ENCODE data around the gene TSPAN9.

The TSPAN9 gene

GRCh38 chr12:3281588-3282383 is 204.6 kb downstream of the TSPAN9 start:
- DNase-seq, result peak in 1 of 3 experiments; percentile 5

- DNase-seq, result peak in 1 of 3 experiments; percentile 40
Measured at GRCh38 chr12:3282384-3282670, 205.1 kb downstream of the TSPAN9 start.

- DNase-seq, result no peak
Measured at GRCh38 chr12:3283137-3283680, 206.0 kb downstream of the TSPAN9 start.

DNA sequence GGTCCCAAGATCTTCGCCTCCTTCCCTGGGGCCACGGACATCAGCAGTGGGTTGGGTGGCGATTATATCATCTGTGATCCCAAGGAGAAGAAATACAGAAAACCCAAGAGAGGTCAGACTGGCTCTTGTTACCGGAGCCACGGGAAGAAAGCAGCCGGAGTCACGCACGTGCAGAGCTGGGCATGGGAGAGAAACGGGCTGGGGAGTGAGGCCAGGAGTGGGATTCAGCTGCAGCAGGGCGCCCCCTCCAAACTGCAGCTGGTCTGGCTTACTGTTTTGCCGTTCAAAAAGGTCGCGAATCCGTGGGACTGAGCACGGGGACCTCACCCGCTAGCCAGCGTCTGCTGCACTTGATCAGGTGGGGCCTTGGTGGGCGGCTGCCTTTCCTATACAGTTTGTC is 207.2 kb downstream of the TSPAN9 start:
- no peak for DNase-seq

GRCh38 chr12:3285570-3285969 is 208.4 kb downstream of the TSPAN9 start:
- DNase-seq, result peak in 2 of 3 experiments; percentile 36 to 60

DNA sequence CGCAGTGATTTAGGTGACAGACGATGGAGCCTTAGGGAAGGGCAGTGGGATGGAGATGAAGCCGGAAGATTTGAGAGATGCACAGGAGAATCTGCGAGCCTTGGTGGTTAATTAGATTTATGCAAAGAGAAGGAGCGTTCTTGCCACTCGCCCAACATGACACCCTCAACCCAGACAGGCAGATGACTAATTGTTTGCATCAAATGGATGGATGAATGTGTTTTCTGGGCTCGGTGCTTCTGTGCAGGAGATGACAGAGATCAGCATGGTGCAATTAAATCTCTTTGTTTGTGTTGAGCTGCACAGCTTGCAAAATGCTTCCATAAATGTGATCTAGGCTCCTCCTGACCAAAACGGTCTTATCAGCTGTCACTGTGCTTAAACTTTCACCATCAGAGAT is 211.5 kb downstream of the TSPAN9 start:
- peak in 2 of 3 experiments; percentile 46 to 73 for DNase-seq

DNA sequence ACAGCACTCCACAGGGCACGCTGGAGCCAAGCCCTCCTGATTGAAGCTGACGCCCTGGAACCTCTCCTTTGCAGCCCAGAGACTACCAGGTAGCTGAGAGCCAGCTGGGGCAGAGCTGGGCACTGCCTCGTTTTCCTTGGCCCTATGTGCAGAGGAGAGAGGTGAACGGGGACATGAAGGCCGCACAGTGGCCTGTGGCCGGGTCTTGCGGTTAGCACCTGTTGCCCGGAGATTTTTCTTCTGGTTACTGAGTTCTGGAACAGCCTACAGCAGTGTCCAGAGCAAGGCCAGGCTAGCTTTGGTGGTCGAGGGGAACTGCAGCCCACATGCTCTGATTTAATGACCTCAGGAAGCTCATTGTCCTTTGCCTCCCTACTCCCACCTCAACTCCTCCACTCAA is 212.5 kb downstream of the TSPAN9 start:
- no peak for DNase-seq

- no peak for DNase-seq
Measured at GRCh38 chr12:3291939-3292338, 214.8 kb downstream of the TSPAN9 start.

DNA sequence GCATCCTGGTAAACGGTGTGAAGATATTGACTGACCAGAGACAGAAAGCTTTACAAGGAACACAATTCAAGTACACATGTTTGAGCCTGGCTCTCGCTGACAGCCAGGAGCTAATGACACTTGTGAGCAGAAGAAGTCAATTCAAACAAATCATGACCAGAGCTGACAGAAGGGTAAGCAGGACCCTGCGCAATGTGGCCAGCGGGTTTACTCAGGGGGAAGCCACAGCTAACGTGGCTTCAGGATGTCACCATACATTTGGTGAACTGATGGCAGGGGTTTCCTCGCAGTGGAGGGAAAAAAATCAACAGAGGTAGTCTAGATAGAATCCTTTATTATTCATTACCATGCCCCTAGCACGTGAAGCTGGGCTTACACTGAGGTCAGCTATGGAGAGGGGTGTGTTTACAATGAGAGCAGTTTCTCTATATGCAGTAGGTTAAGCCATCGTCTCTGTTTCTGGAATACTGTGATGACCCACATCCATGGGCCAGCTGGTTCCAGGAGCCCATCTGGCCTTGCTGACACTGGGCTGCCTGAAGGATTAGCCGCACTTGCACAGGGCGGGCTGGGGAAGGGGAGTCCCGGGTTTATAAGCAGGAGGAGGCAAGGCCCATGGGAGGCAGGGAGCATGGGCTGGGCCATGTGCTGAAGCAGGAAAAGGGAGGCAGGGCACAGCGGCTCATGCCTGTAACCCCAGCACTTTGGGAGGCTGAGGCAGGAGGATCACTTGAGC is 215.7 kb downstream of the TSPAN9 start:
- DNase-seq, result no peak

DNA sequence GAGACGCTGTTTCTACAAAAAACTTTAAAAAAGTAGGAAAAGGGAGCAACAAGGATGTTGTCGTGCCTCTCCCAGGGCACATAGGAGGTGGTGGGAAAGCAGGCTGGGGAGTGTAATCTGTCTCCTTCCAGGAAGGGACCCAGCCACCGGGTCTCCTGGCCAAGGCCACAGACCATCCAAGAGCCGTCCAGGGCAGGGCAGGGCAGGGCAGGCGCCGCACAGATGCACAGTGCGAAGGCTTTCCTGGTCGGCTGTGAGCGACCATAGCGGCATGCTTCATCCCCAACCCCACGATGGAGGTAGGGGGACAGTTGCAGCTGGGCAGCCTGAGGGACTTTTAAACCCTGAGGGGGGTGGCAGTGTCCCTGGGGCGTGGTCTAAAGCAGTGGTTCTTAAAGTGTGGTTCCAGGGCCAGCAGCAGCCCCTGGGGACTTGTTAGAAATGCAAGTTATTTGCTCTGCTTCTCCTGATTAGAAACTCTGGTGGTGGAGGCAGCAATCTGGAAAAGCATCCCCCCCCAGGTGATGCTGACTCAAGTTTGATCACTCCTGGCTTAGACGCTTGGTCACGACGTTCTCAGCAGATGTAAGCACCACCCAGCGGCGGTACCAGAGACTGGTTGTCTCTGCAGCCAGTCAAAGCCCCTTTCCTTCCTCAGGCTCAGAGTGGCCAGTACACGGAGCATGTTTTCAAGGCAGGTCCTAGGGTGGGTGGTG is 216.4 kb downstream of the TSPAN9 start:
- DNase-seq, result no peak

DNA sequence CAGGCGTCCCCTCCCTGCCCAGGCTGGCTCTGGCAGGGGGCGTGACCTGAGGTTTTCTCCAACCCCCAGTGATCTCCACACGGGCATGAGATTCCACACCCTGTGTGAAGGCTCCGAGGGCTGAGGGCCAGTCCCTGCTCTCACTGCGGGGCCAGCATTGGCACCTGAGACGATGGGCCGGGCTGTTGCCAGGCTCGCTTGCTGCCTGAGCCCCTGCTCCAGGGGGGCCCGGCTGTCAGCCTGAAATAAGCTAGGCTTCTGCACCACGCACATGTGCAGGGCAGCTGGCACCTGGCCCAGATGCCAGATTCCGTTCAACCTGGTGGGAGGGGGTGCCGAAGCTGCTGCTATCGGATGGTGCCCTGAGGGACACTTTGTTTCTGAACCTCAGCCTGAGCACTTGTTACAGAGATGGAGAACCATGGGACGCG is 217.3 kb downstream of the TSPAN9 start:
- DNase-seq, result peak in 1 of 3 experiments; percentile 46

GRCh38 chr12:3295225-3295624 is 218.0 kb downstream of the TSPAN9 start:
- no peak for DNase-seq

DNA sequence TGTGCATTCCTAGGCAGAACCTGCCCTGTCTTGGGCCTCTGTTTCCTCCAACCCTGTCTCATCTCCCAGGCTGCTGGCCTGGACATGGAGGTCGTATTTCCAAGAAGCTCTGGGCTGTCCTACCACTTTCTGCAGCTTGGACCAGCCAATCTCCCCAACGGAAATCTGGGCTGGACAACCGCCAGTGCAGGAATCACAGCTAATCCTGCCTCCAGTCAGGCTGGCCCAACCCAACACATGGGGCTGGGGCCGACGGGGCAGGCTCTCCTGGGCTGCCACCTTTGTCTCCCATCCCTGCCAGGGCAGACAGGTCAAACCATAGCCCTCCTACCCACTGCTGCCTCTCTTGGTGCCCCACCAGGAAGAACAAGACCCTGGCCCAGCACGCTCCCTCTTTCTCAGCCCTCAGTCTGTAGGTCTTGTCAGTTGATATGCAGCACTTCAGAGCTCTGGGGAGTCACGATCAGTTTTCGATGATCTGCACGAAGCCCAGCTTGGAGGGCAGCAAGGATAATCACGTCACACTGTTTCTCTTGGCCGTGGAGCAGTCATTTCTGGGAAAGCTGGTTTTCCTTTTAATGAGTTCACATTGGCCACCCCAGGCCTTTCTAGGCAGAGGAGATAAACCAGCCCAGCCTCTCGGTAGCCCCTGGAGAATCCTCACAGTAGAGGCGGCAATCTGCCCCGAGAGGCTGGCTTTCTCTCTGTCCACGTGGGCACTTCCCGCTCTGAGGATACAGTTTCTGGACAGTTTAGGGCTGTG is 218.6 kb downstream of the TSPAN9 start:
- DNase-seq, result no peak

- no peak for DNase-seq
Measured at GRCh38 chr12:3296409-3296701, 219.2 kb downstream of the TSPAN9 start.

GRCh38 chr12:3298603-3299002 is 221.4 kb downstream of the TSPAN9 start:
- DNase-seq, result no peak

- peak; percentile 83 to 95 (median 87) for DNase-seq
Measured at GRCh38 chr12:3299929-3300832, 223.0 kb downstream of the TSPAN9 start.

GRCh38 chr12:3300833-3301401 is 223.7 kb downstream of the TSPAN9 start:
- peak in 1 of 3 experiments; percentile 53 for DNase-seq

- DNase-seq, result no peak
Measured at GRCh38 chr12:3302401-3303041, 225.3 kb downstream of the TSPAN9 start.

DNA sequence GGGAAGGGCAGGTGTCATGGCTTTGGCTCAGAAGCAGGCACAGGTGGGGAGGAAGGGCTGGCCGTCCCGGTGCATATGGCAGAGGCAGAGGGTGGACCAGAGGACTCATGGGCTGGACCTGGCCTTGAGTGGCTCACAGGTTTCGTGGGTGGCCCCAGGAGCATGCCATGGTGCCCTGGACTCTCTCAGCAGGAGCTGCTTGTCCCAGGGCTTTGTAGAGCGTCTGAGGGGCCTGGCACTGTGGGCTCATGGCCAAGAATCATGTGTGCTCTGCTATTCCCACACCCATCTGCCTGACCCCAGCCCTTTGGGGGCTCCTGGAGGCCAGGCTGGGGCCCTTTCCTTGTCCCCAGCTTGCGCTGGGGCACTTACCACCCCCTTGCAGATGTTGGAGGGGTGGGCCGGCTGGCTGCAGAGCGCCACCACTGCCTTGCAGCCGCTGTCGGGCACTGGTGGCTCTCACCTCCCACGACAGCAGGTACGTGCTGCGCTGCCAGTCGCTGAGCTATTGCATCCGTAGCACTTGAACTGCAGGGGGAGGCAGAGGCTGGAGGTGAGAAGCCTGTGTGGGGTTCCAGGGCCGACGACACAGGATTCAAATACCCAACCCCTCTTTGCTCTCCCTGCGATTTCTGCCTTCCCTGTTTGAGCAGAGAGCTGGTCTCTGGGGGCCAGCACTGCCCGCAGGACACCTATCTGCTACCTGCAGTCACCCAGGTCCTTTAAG is 226.4 kb downstream of the TSPAN9 start:
- DNase-seq, result peak; percentile 17 to 93 (median 85)
